ENCODE results near the gene CR1.
"Not testable (repeated sequence)": the region's sequence is repeated elsewhere in the genome, so short reads cannot be mapped to it uniquely, and the experiment has no call there.

The CR1 gene

GRCh38 chr1:207589506-207589905 lies 93.5 kb downstream of the CR1 start:
- DNase-seq (ENCODE audit: low read depth) = not testable (repeated sequence)

- DNase-seq (ENCODE audit: low read depth) = not testable (repeated sequence)
These were observed 95.2 kb downstream of the CR1 start for GRCh38 chr1:207591205-207591604.

GRCh38 chr1:207594095-207594494 lies 98.1 kb downstream of the CR1 start:
- DNase-seq (ENCODE audit: low read depth) = not testable (repeated sequence)

- DNase-seq (ENCODE audit: low read depth) = no peak
These were observed 107.8 kb downstream of the CR1 start for GRCh38 chr1:207603777-207604176.

- DNase-seq (ENCODE audit: low read depth) = no peak
These were observed 109.7 kb downstream of the CR1 start for GRCh38 chr1:207605444-207606361.

- no peak for DNase-seq (ENCODE audit: low read depth)
These were observed 110.4 kb downstream of the CR1 start for GRCh38 chr1:207606362-207606755.

- DNase-seq (ENCODE audit: low read depth) = no peak
These were observed 116.8 kb downstream of the CR1 start for GRCh38 chr1:207612762-207613161.

GRCh38 chr1:207619871-207620542 lies 124.0 kb downstream of the CR1 start:
- no peak for DNase-seq (ENCODE audit: low read depth)

- no peak for DNase-seq (ENCODE audit: low read depth)
These were observed 124.6 kb downstream of the CR1 start for GRCh38 chr1:207620543-207620893.

GRCh38 chr1:207625504-207626071 lies 129.6 kb downstream of the CR1 start:
- not testable (repeated sequence) for DNase-seq (ENCODE audit: low read depth)

- no peak for DNase-seq (ENCODE audit: low read depth)
These were observed 131.0 kb downstream of the CR1 start for GRCh38 chr1:207626972-207627337.

- DNase-seq (ENCODE audit: low read depth) = no peak
These were observed 131.5 kb downstream of the CR1 start for GRCh38 chr1:207627496-207627895.

- DNase-seq (ENCODE audit: low read depth) = no peak
These were observed 132.8 kb downstream of the CR1 start for GRCh38 chr1:207628776-207629175.

- DNase-seq (ENCODE audit: low read depth) = no peak
These were observed 135.2 kb downstream of the CR1 start for GRCh38 chr1:207631137-207631536.

- DNase-seq (ENCODE audit: low read depth) = no peak
These were observed 137.3 kb downstream of the CR1 start for GRCh38 chr1:207633226-207633625.

- not testable (repeated sequence) for DNase-seq (ENCODE audit: low read depth)
These were observed 137.8 kb downstream of the CR1 start for GRCh38 chr1:207633699-207634289.

GRCh38 chr1:207634293-207634692 lies 138.3 kb downstream of the CR1 start:
- DNase-seq (ENCODE audit: low read depth) = not testable (repeated sequence)

GRCh38 chr1:207635569-207636186 lies 139.7 kb downstream of the CR1 start:
- not testable (repeated sequence) for DNase-seq (ENCODE audit: low read depth)

- not testable (repeated sequence) for DNase-seq (ENCODE audit: low read depth)
These were observed 142.7 kb downstream of the CR1 start for GRCh38 chr1:207638487-207639145.

- not testable (repeated sequence) for DNase-seq (ENCODE audit: low read depth)
These were observed 143.4 kb downstream of the CR1 start for GRCh38 chr1:207639362-207639761.

- DNase-seq (ENCODE audit: low read depth) = no peak
These were observed 148.4 kb downstream of the CR1 start for GRCh38 chr1:207644166-207644851.

All from stimulated activated CD8-positive, alpha-beta memory T cell treated with anti-CD3 and anti-CD28 coated beads, Interleukin-15, amount 100 ng/mL, for 1 hour (primary cell).